GM21515 (cell line): ENCODE data around the gene MAN2B2.
"Not testable (repeated sequence)": the region's sequence is repeated elsewhere in the genome, so short reads cannot be mapped to it uniquely, and the experiment has no call there.

Experiments used
- ATAC-seq: cut with Tn5 transposase; IDR thresholded peaks from one replicate; pipeline ENCODE4 v1.9.1; 2021; ENCODE audit not compliant: unreplicated experiment

Gene MAN2B2

DNA sequence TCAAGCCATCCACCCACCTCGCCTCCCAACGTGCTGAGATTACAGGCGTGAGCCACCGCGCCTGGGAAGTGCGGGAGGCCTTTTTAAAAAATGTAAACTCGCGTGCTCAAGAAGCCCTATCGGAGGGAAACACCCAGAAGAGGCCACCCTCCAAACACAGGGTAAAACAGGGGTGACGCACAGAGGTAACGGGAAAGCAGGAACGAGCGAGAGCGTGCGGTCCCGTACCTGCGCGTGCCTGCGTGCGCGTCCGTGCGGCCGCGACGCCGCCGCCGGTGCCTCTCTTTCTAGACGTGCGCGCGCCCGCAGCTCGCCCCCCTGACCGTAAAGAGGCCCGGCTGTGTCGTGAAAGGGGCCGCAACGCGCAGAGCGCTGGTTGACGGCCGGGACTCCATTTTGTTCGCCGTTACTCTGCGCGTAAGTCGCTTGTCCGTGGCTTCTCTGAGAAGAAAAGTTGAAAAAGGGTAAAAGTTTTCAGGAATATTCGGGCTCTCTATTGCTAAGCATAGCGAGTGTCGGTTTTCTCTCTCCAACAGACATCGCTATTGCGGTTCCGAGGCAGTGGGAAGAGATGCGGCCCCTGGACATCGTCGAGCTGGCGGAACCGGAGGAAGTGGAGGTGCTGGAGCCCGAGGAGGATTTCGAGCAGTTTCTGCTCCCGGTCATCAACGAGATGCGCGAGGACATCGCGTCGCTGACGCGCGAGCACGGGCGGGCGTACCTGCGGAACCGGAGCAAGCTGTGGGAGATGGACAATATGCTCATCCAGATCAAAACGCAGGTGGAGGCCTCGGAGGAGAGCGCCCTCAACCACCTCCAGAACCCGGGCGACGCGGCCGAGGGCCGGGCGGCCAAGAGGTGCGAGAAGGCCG is 65.5 kb downstream of the MAN2B2 start, which contains the start of gene MRFAP1:
Gene MRFAP1, plus strand, starts transcription at position 394 of the 872 bp plus-strand sequence. Its CDS starts 178 bp downstream, at position 572.
- peak; percentile 87 for ATAC-seq

DNA sequence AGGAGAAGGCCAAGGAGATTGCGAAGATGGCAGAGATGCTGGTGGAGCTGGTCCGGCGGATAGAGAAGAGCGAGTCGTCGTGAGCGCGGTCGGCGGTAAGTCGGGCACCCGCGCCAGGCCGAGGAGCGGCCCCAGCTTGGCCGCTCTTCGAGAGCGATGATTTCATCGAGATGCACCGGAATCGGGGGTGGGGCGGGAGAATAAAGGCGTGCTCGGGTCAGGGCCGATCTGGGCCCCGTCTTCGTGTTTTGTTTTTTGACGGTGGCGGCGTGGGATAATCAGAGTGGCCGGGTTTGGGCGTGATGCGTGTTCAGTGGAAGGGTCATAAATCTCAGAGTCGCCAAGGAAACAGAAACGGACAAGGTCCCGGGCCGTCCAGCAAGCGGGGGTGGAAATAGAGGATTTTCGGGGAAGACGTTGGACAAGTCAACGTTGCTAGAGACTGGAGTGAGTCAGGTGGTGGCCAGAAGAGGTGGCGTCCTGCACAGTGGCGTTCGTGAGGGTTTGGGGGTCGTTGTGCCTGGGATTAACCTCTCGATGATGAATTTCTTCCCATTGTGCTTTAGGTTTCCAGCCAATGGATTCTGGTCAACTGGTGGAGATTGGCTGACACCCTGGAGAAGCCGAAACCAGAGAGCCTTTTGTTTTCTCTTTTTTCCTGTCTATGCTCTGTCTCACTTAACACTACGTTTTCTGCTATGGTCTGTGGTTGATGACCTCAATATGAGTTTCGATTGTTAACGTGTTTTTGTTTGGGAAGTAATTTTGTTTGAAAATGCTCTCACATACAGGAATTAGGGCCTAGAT is 66.4 kb downstream of the MAN2B2 start:
- ATAC-seq = peak; percentile 35

GRCh38 chr4:6641971-6642320 is 67.0 kb downstream of the MAN2B2 start:
- no peak for ATAC-seq

GRCh38 chr4:6643141-6643847 is 68.3 kb downstream of the MAN2B2 start:
- ATAC-seq = no peak

DNA sequence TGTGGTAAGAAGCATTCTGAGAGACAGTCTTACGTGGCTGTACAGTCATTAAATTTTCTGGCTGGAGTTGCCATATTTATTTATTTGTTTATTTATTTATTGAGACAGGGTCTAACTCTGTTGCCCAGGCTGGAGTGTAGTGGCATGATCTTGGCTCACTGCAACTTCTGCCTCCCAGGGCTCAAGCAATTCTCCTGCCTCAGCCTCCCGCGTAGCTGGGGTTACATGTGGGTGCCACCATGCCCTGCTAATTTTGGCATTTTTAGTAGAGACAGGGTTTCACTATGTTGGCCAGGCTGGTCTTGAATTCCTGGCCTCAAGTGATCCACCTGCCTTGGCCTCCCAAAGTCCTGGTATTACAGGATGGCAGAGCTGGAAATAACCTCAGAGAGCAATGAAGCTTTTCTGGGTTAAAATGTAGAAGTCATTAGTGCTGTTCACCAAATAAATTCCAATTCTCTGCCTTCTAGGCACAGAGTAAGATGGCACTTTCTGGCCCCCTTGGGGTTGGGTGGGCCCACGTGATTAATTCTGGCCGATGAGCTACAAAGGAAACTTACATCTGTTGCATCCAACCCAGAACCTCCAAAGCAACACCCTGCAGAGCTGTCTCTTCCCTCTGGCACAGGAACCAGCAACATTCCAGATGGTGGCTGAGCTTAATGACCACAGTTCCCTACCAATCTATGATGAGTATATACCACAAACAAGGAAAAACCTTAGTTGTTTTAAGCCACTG is 70.0 kb downstream of the MAN2B2 start:
- ATAC-seq = no peak

DNA sequence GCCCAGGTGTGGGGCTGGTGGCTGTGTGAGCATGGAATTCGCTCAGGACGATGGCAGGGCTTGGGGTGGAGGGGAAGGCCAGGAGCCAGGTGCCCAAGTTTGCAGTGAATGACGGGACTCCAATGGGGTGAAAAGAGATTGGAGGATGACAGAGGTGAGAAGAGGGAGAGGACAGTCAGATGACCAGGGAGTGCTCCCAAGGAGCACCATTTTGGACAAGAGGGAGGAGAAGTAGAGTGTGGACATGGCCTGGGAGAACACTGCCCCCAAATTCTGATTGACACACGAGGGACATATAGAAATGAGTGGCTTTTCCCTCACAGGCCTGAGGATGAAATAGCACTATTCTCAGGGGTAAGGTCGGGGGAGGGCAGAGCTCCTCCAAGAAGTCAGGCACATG is 72.2 kb downstream of the MAN2B2 start:
- ATAC-seq = no peak

GRCh38 chr4:6647582-6648230 is 72.7 kb downstream of the MAN2B2 start:
- ATAC-seq = no peak

DNA sequence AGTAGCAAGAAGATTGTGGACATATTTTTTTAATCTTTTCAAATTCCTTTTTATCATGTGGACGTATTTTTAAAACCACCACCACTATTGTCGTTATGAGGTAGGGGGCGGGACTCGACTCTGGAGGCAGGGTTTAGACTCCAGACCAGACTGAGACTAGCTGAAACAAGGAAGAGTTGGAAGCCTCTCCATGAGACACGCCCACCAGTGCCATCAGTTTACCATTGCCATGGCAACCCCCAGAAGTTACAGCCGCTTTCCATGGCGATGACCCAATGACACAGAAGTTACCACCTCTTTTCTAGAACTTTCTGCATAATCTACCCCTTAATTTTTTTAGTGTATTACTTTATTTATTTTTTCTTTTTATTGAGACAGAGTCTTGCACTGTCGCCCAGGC is 74.2 kb downstream of the MAN2B2 start:
- ATAC-seq = no peak

GRCh38 chr4:6654211-6654610 is 79.2 kb downstream of the MAN2B2 start:
- ATAC-seq = not testable (repeated sequence)

DNA sequence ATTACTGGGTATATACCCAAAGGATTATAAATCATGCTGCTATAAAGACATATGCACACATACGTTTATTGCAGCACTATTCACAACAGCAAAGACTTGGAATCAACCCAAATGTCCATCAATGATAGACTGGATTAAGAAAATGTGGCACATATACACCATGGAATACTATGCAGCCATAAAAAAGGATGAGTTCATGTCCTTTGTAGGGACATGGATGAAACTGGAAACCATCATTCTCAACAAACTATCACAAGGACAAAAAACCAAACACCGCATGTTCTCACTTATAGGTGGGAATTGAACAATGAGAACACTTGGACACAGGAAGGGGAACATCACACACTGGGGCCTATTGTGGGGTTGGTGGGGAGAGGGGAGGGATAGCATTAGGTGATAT is 80.3 kb downstream of the MAN2B2 start:
- not testable (repeated sequence) for ATAC-seq

- no peak for ATAC-seq
Observed at GRCh38 chr4:6655924-6656323, 80.9 kb downstream of the MAN2B2 start.

- no peak for ATAC-seq
Observed at GRCh38 chr4:6657242-6658208, 82.5 kb downstream of the MAN2B2 start.

DNA sequence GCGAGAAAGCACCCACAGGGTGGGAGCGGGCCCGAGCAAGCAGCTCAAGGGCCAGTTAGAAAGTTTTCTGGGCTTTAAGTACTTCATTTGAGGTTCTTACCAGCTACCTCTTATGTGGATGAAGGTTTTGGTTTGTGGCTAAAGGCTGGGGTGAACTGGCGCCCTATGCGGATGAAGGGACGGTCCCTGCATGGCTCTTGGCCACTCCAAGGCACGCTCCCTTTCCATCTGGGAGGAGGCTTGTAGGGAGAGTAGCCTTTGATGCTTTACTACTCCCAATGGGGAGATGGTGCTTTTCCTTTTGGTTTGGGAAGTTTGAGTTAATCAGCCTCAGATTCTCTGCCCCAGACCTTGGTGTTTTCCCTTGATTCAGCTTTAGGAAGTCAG is 83.2 kb downstream of the MAN2B2 start:
- ATAC-seq = no peak

GRCh38 chr4:6658597-6659075 is 83.6 kb downstream of the MAN2B2 start:
- ATAC-seq = no peak

GRCh38 chr4:6659897-6660296 is 84.9 kb downstream of the MAN2B2 start:
- no peak for ATAC-seq

GRCh38 chr4:6660430-6660829 is 85.4 kb downstream of the MAN2B2 start:
- ATAC-seq = no peak

- ATAC-seq = no peak
Observed at GRCh38 chr4:6662591-6662990, 87.6 kb downstream of the MAN2B2 start.

DNA sequence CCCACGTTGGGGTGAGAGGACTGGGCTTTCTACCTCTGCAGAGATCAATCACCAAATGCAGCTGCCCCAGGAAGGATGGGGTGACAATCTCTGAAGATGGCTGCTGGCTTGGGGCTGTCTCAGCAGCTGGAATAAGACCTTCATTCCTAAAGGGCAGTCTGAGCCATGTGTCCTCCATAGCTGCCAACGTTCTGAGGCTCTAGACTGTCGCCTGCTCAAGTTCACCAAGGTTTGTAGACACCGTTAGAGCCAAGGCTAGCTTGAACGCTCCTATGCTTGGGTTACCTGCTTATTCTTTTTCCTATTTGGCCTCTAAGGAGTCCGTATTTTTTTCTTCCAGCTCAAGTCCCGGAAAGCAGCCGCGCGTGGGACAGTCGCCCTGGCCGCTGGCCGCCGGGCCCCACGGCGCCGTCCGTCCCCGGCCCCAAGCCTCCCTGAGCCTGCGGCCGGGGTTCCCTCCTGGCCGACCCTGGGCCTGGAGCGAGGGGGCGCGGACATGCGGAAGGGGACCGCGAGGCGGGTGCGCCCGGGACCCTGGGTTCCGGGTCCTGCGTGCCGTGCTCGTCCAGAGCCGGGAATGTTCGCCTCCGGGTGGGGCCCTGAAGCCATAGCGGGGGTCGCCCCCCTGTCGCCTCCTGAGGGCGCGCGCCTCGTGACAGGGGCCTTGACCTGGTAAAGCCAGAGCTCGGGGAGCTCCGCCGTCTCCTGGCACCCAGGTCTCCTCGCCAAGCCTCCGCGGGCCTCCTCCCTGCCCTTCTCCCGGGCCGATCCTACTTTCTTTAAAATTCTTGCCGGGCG is 88.8 kb downstream of the MAN2B2 start:
- no peak for ATAC-seq
